Fibroblast of villous mesenchyme (primary cell): ENCODE measurements around the gene TMEM63C. TPM values are rescaled to one million over a fixed set of nuclear protein-coding genes. Genes with fewer than 3 reads are reported as not detected.

Experiments
- DNase-seq: peaks from one replicate; pipeline ENCODE4 v3.0.0-alpha.2; 2010; ENCODE audit warnings: low read depth
- H3K4me3 ChIP-seq: 2 replicates; pipeline ENCODE4 v1.5.1; 2011; ENCODE audit warnings: low read depth, mild to moderate bottlenecking, low read length
- CTCF ChIP-seq: IDR thresholded peaks from 2 replicates; pipeline ENCODE4 v1.5.1; 2012; ENCODE audit warnings: low read depth, mild to moderate bottlenecking, low read length; ENCODE audit not compliant: insufficient read depth
- total RNA-seq: library from RNA; depleted of rRNA; stranded (reverse); fragments of >200 nt; gene quantifications from 2 replicates; pipeline ENCODE4 v1.2.3, GENCODE V29; 2012

Gene TMEM63C
- total RNA-seq, 1 donor = under 0.01 TPM

- no peak overlapping the region for H3K4me3 ChIP-seq
- TF ChIP-seq CTCF = no peak
- DNase-seq = no peak
Measured at GRCh38 chr14:77220246-77221017, 38.8 kb downstream of the TMEM63C start.

- TF ChIP-seq CTCF = no peak
- no peak for DNase-seq
- H3K4me3 ChIP-seq = no peak overlapping the region
Measured at GRCh38 chr14:77221241-77221871, 39.8 kb downstream of the TMEM63C start.

- DNase-seq = no peak
- TF ChIP-seq CTCF = no peak
- no peak overlapping the region for H3K4me3 ChIP-seq
Measured at GRCh38 chr14:77222546-77223225, 41.1 kb downstream of the TMEM63C start.

- DNase-seq = no peak
- H3K4me3 ChIP-seq = no peak overlapping the region
- no peak for TF ChIP-seq CTCF
Measured at GRCh38 chr14:77224212-77224611, 42.6 kb downstream of the TMEM63C start.

GRCh38 chr14:77225254-77225653, 43.7 kb downstream of the TMEM63C start:
- no peak for DNase-seq
- no peak for TF ChIP-seq CTCF
- H3K4me3 ChIP-seq = no peak overlapping the region

- TF ChIP-seq CTCF = no peak
- no peak overlapping the region for H3K4me3 ChIP-seq
- no peak for DNase-seq
Measured at GRCh38 chr14:77225892-77226557, 44.4 kb downstream of the TMEM63C start.
